ENCODE data around the gene BPIFB6.

The BPIFB6 gene

DNA sequence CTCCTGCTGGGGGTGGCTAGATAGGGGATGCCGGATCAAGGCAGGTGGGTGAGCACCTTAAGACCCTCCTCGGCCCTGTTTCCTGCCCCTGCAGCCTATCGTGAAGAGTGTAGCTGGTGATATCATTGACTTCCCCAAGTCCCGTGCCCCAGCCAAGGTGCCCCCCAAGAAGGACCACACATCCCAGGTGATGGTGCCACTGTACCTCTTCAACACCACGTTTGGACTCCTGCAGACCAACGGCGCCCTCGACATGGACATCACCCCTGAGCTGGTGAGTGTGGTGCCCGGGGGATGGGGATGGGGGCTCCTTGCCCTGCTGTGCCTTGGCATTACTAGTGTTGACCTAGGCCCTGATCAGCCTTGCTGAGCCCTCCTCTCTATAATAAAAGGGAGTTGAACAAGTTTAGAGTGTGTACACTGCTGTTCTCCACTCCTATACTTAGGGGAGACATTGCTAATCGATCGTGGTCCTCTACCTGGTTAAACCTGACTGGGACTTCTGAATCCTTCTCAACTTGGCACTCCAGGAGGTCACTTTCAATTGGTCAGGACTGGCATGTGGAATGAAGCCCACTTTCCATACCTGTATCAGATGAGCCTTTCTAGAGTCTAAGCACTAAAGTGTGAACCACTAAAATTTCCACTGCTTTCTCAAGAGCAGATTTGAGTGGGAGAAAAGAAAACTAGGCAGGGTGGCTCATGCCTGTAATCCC is 33.3 kb downstream of the BPIFB6 start:
- DNase-seq: no peak

GRCh38 chr20:33065785-33066184 is 34.3 kb downstream of the BPIFB6 start:
- no peak for DNase-seq

DNA sequence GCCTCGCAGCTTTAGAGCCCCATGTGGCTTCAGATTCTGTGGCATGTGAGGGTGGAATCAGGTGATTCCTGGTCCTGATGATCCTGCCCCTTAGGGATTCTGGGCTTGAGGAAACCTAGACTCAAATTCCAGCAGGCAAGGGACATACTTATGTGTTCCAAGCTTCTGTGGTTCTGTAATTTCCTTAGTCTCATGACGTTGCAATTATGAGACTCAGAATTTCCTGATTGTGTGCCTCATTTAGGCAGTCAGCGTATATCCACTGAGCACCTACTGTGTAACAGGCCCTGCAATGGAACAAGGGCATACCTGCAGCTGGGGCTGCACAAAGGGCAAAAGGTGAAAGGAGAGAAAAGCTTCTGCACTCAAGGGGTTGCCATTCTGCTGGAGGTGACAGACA is 36.4 kb downstream of the BPIFB6 start:
- no peak for DNase-seq

GRCh38 chr20:33068251-33068939 is 36.9 kb downstream of the BPIFB6 start:
- no peak for DNase-seq

DNA sequence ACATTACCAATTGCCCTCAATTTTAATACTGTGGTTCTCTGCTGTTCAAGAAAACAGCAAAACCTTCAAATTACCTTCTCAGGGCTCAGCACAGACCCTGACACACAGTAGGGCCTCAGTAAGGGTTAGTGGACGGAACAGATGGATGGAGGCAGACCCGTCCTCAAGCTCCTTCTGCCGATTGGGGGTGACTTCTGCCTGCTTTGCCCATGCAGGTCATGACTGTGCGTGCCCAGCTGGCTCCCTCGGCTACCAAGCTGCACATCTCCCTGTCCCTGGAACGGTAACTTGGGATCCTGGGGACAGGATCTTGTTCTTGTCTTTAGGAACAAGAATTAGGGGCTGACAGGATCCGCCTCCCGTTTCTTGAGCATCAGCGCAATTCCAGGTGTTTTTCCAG is 38.2 kb downstream of the BPIFB6 start:
- no peak for DNase-seq

DNA sequence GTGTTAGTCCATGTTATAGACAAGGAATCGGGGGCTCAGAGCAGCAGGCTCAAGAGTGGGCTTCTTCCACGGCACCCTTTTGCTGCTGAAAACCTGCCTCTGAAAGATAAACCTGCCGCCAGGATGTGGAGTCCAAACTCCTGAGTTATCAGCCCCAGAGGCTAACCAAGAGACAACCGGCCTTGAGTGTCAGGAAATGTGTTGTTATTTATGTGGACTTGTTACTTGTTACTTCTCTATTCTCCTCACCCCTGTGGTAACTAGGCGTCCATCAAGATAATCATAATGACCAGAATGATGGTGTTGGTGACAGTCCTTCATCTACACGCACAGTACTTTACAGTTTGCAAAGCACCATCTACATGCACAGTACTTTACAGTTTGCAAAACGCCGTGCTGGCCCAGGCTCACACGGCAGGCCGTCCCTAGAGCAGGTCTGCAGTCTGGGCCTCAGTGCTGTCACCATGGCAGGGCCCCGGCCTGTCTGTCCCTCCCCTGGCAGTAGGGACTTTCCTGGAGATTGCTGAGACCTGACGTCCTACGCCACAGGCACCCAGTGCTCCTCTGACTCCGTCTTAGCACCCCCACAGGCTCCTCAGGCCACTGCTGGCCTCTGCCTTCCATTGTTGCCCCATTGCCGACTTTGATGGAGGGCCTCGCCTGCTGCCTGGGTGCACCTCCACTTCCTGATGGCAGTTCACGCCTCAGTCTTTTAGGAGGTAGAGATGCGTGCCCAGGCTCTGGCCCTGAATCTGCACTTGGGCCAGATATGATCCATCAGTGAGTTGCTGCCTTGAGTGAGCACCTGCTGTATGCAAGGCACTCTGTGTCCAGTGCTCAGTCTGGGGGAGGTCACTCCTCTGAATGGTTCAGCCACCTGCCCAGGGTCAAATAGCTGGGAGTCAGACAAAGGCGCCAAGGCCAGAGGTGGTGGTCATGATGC is 38.9 kb downstream of the BPIFB6 start:
- DNase-seq: no peak

- no peak for DNase-seq
These were observed 39.8 kb downstream of the BPIFB6 start for GRCh38 chr20:33071198-33071597.

DNA sequence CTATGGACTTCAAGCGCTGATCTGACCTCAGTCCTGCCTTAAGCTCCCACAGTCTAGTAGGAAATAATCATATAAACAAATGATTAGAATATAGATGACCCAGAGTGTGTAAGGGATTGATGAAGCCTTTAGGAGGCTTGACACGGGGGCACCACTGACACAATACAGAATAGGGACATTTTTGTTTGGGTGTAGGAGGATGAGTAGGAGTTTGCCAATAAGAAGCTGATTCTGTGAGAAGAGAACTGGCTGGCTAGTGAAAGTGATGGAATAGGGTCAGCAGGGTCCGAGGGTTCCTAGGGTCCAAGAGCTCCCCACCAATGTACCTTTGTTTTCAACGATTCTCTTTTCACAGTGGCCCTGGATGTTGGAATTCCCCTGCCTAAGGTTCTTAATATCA is 40.9 kb downstream of the BPIFB6 start:
- no peak for DNase-seq

GRCh38 chr20:33072813-33073212 is 41.4 kb downstream of the BPIFB6 start:
- no peak for DNase-seq

GRCh38 chr20:33074675-33075074 is 43.2 kb downstream of the BPIFB6 start:
- no peak for DNase-seq

DNA sequence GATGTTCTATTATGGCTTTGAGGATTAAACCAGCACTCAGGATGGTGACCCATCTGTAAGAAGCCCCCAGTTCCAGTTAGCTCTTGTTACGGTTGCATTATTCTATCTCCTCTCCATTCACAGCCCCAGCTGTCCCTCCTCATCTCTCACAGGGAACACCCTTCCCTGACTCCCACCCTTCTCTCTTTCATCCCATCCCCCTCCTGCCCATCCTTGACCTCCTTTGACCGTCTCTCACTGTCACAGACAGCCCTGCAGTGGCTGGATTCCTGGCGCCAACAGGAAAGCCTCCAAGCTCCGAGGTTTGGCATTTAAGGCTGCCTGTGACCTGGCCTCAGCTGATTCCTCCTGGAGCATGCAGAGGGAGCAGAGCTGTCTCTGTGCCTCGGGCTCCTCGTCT is 43.8 kb downstream of the BPIFB6 start:
- no peak for DNase-seq

DNA sequence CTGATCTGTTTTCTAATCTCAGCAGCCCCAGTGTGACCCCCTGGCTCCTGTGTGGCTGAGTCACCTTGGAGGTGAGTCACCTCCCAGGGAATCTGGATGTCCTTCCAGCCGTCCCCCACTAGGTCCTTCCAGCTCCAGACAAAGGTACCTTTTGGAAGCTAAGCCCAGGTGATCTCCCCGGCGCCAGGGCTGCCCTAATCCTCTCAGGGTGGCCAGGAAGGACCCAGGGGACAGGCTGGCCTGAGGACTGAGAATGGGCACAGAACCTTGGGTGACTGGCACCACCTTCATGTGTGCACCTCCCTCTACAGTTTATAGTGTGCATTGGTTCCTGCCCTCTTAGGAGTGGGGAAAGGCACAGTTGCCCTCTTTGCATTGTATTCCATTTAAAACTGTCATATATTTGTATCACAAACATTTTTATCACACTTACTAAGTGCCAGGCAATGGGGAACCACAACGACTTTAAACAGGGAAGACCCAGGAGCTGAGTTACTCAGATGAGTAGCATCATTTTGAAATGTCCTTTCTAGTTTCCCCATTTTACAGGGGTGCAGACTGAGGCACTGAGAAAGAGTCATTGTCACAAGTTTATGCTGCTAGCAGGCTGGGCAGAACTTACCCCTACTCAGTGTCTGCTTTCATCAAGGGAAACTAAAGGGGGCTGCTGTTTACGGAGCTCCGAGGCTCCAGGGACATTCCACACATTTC is 45.4 kb downstream of the BPIFB6 start:
- peak; percentile 30 for DNase-seq

GRCh38 chr20:33079259-33079658 is 47.8 kb downstream of the BPIFB6 start, which contains the start of gene BPIFB4:
TSS of gene BPIFB4 (plus strand) at chr20:33079643. CDS start at chr20:33081527, 1,884 bp downstream.
- DNase-seq: no peak

DNA sequence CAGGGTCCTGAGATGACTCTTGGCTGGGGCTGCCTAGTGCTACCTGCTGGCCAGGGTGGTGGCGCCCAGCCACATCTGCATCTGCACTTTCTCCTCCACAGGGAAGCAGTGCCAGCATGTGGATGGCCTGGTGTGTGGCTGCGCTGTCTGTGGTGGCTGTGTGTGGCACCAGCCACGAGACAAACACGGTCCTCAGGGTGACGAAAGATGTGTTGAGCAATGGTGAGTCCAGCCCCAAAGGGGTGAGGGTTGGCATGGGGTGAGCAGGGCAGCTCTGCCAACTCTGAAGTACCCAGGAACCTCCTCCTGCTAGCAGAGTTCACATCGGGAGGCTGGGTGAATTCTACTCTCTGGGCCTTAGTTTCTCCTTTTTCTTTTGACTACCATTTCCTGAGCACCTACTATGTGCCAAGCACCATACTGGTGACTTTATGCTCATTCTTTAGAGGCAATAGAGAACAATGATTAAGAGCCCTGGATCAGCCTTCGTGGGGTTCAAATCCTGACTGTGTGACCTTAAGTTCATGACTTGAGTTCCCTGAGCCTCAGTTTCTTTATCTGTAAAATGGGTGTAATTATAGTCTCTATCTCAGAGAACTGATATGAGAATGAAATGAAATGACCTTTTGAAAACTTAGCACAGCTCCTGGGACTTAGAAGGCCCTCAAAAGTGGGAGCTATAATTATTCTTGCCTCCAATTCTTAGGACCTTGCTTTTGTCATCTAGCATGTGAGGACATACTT is 50.1 kb downstream of the BPIFB6 start:
- DNase-seq: peak; percentile 2

DNA sequence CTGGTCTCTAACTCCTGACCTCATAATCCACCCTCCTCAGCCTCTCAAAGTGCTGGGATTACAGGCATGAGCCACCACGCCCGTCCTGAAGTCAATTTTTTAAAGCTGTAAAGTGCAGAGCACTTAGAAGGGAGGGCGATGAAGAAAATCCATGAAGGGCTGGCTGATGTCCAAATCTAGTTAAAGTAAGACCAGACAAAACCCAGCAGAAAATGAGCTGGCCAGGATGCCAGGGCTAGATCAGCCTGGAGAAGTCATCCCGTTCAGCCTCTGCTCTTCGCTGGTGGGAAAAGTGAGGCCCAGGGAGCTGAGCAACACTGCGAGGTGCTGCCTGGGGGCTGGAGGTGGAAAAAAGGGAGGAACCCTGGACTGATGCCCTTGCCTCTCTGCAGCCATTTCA is 51.1 kb downstream of the BPIFB6 start:
- no peak for DNase-seq

DNA sequence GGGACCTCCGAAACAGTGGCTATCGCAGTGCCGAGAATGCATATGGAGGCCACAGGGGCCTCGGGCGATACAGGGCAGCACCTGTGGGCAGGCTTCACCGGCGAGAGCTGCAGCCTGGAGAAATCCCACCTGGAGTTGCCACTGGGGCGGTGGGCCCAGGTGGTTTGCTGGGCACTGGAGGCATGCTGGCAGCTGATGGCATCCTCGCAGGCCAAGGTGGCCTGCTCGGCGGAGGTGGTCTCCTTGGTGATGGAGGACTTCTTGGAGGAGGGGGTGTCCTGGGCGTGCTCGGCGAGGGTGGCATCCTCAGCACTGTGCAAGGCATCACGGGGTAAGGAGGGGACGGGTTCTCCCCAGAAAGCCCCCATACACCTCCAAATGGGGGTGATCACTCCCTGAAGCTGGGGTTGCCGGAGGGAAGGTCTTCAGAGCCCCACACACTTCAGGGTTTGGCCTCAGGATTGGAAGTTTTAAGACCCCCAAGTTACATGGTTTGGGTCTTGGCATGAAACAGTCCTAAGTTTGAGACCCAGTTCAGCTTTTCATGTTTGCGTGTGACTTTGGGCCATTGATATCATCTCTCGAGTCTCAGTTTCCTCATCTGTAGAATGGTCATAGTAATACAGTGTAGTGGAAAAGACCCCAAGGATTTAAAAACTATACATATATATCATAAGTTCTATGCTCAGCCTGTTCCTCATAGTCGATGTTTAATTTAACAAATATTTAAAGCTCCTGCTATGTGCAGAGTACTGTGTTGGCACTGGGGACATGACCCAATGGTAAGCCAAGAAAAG is 52.3 kb downstream of the BPIFB6 start:
- DNase-seq: no peak

- no peak for DNase-seq
These were observed 53.3 kb downstream of the BPIFB6 start for GRCh38 chr20:33084722-33085121.

DNA sequence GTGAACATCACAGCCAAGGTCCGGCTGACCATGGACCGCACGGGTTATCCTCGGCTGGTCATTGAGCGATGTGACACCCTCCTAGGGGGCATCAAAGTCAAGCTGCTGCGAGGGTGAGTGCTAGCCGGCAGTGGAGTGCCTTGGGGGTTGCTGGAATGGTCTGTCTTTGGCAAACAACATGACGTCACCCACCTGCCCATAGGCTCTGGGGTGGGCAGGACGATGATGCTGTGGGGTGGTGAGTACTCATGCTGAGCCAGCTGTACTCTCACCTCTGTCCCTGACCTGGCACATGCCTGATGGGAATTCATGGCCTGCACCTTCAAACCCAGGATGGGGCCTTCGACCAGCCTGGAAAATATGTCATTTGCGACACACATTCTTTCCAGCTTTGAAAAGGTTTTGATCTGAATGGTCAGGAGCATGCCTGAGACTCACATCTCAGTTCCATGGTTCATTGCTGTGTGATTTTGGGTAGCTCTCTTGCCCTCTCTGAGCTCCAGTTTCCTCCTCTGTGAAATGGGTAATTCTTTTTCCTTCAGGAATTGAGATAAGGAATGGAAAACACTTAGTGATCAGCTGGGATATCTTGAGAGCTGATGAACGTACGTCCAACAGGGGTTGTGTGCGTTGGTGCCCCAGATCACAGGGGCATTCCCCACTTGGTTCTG is 54.7 kb downstream of the BPIFB6 start:
- DNase-seq: no peak

DNA sequence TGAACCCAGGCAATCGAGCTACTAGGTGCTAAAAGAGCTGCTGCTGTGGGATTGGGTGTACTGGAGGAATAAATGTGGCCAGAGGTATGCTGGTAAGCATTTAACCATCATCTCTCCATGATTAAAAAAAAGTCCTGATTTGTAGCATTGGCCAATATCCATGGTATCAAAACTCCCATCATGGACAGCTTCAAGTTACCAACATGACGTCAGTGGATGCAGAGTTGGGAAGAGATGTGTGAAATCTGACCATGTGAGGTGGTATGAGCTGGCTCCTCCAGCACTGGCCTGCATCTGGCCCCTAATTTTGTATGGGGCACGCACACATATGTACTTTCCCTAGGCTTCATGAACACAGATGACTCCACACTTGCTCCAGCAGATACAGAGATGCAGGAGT is 59.7 kb downstream of the BPIFB6 start:
- DNase-seq: no peak

DNA sequence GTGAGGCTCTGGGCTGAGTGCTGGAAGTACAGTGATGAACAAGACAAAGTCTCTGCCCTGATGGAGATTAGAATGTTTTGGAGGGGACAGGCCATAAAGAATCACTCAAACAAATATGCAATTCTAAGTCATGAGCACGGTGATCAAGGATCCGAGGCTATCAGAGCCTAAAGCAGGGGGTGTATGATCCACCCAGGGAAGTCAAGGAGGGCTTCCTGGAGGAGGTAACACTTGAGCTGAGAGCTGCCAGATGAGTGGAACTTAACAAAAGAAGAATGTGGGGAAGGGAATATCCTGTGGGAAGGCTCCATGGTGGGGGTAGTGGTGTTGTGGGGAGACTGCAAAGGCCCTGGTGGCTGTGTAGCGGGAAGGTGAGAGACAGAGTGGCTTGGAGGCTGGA is 60.2 kb downstream of the BPIFB6 start:
- no peak for DNase-seq

- DNase-seq: no peak
These were observed 60.9 kb downstream of the BPIFB6 start for GRCh38 chr20:33092361-33092760.

Measured in inflammatory macrophage treated with lipopolysaccharide for 4 hours (primary cell).